Measurements from ENCODE around the gene PUS7.

- no peak for TF ChIP-seq CTCF (IDR thresholded peaks at IDR 0.05)
- TF ChIP-seq POLR2A (IDR thresholded peaks at IDR 0.05): no peak
Observed at GRCh38 chr7:105450177-105450861, 71.8 kb downstream of the PUS7 start.

Measured in uterus (tissue), 2 donors.